Fibroblast of peridontal ligament (primary cell): Measurements from ENCODE around the gene ATP8A1.
"Not testable (repeated sequence)": the region's sequence is repeated elsewhere in the genome, so short reads cannot be mapped to it uniquely, and the experiment has no call there.

Source experiments
- DNase-seq: peaks from one replicate; pipeline ENCODE4 v3.0.0-alpha.2; 2010; ENCODE audit errors: extremely low read depth

The ATP8A1 gene

GRCh38 chr4:42656944-42657792, at the start of gene ATP8A1:
ATP8A1 (minus strand) TSS chr4:42657105; CDS start chr4:42656873, 232 bp downstream.
- DNase-seq = peak; percentile 68

- no peak for DNase-seq
Observed at GRCh38 chr4:42706086-42706485, 49.2 kb upstream of the ATP8A1 start.

GRCh38 chr4:42703813-42704212, 46.9 kb upstream of the ATP8A1 start:
- DNase-seq = no peak

GRCh38 chr4:42702895-42703294, 46.0 kb upstream of the ATP8A1 start:
- no peak for DNase-seq

GRCh38 chr4:42701780-42702179, 44.9 kb upstream of the ATP8A1 start:
- not testable (repeated sequence) for DNase-seq

GRCh38 chr4:42690537-42690936, 33.6 kb upstream of the ATP8A1 start:
- no peak for DNase-seq

GRCh38 chr4:42683393-42683792, 26.5 kb upstream of the ATP8A1 start:
- DNase-seq = no peak

GRCh38 chr4:42678512-42678911, 21.6 kb upstream of the ATP8A1 start:
- DNase-seq = no peak

- no peak for DNase-seq
Observed at GRCh38 chr4:42676066-42676951, 19.4 kb upstream of the ATP8A1 start.

- DNase-seq = no peak
Observed at GRCh38 chr4:42673082-42673425, 16.1 kb upstream of the ATP8A1 start.

GRCh38 chr4:42672359-42673081, 15.6 kb upstream of the ATP8A1 start:
- DNase-seq = no peak

GRCh38 chr4:42671431-42672194, 14.7 kb upstream of the ATP8A1 start:
- DNase-seq = no peak

GRCh38 chr4:42658261-42658660, 1.4 kb upstream of the ATP8A1 start:
- DNase-seq = no peak

GRCh38 chr4:42656679-42656943, 294 bp downstream of the ATP8A1 start:
- no peak for DNase-seq

GRCh38 chr4:42655921-42656678, 805 bp downstream of the ATP8A1 start:
- DNase-seq = peak; percentile 3

- DNase-seq = no peak
Observed at GRCh38 chr4:42655269-42655637, 1.7 kb downstream of the ATP8A1 start.

- DNase-seq = peak; percentile 76
Observed at GRCh38 chr4:42654631-42655268, 2.2 kb downstream of the ATP8A1 start.

GRCh38 chr4:42653626-42654560, 3.0 kb downstream of the ATP8A1 start:
- DNase-seq = no peak

GRCh38 chr4:42652529-42653231, 4.2 kb downstream of the ATP8A1 start:
- DNase-seq = not testable (repeated sequence)
